ENCODE data around the gene PELI1. TPM values are rescaled to one million over a fixed set of nuclear protein-coding genes. Genes with fewer than 3 reads are reported as not detected.
A peak's percentile ranks its signal among the peaks of the same experiment; 100 is the strongest.

Gene PELI1, protein sequence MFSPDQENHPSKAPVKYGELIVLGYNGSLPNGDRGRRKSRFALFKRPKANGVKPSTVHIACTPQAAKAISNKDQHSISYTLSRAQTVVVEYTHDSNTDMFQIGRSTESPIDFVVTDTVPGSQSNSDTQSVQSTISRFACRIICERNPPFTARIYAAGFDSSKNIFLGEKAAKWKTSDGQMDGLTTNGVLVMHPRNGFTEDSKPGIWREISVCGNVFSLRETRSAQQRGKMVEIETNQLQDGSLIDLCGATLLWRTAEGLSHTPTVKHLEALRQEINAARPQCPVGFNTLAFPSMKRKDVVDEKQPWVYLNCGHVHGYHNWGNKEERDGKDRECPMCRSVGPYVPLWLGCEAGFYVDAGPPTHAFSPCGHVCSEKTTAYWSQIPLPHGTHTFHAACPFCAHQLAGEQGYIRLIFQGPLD
- total RNA-seq = 10 to 100 TPM; 33.1 to 59.4 TPM

DNA sequence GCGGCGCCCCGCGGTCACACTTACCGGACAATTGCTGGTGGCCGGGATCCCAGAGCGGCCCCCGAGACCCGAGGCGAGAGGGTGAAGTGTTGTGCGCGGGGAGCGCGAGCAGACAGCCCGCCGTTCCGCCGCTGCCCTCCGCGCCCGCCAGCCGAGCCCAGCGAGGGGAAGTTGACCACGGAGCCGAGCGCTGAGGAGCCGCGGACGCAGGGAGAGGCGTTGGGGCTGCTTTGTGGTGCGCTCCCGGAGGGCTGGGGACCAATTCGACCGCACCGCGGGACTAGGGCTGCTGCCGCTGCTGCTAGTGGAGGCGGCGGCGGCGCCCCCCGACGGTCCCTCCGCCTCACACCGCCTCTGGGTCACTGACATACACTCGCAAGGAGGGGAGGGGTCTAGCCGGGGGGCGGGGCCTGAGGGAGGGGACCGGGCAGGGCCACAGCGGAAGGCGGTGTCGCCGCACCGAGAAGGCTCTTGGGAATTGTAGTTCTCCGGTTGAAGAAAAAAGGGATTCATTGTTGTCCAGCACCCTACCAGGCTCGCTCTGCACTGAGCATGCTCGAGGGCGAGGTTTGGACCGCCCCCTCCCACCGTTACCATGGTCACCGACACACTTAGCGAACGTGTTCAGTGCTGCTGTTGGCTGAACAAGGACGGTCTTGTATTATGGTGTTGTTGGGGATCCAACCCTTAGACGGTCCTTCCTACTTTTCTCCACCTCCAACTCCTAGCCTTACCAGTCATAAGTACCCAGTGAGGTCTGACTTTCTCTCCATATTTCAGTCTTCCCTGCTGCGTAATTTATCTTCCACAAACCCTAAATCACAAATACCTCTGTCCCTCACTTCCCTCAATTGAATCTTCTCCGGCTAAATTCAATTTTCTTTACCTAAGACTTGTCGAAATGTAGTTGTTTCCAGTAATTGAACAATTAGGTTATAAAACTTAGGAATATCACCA is at the start of gene PELI1:
Gene PELI1 (minus strand): TSS at position 364 of the 957 bp plus-strand sequence. CDS start 36,110 bp downstream, outside the sequence.
- Mint-ChIP-seq H3K27ac (peak within 1 kb of the TSS; percentile 98), H3K4me1 (ENCODE audit: low read depth) (peaks cover 24% of the 10 kb centered on the region), H3K4me3 (peak within 1 kb of the TSS; percentile 92 to 100), H3K36me3 (ENCODE audit: insufficient read depth in 2 of 2) (peaks cover 4 to 9% of the 10 kb centered on the region in 2 donors), H3K27me3 (ENCODE audit: low read depth) (no peaks in the 10 kb centered on the region), H3K9me3 (no peaks in the 10 kb centered on the region)
- peak; percentile 91 to 93 for DNase-seq
- peak; percentile 93 to 94 for ATAC-seq (replicated peaks in 1 of 2)

DNA sequence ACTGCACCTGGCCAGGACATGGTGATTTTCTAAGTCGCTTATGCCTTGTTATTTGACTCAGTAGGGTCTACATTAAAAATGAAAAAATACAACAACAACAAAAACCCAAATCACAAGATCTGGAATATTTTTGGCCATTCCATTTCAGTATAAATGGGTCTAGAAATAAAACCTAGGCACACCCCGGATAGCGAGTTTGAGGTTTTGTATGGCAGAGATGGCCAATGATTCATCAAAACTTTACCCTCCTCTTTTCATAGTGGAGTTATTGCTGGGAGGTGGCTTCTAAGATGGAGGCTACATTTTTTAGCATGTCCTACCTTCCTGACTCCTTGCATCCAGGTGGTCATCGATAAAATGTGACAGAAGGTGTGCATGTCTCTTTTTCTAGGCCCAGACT is 49.3 kb upstream of the PELI1 start:
- no peaks in the 10 kb centered on the region for H3K27me3 Mint-ChIP-seq (ENCODE audit: low read depth)
- DNase-seq (no peak), ATAC-seq (replicated peaks in 1 of 2) (no peak)
- no peak overlapping the region for H3K27ac Mint-ChIP-seq
- no peak overlapping the region for H3K4me3 Mint-ChIP-seq
- peaks cover 34% of the 10 kb centered on the region for H3K4me1 Mint-ChIP-seq (ENCODE audit: low read depth)
- H3K36me3 Mint-ChIP-seq (ENCODE audit: insufficient read depth in 2 of 2) = peaks cover 0 to 1% of the 10 kb centered on the region in 2 donors
- H3K9me3 Mint-ChIP-seq = peaks cover 0 to 2% of the 10 kb centered on the region in 2 donors

DNA sequence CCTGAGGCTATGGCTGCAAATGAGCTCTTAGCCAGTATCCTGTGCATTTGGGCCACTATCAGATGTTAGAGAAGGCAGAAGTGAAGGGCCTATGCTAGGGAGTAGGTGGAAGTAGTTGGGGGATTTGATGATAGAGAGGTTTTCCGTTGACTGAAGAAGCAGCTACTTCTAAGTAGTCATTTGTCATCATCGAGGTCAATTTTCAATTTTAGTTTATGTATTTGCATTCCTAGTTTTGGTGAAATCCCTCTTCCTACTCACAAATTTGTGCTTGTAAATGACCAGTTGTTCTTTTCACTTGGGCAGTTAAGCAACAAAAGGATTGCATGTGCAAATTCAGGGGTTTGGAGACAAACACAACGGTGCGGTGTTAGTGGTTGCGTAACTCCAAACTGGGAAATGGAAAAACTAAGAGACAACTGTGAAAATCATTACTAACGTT is 48.5 kb upstream of the PELI1 start:
- Mint-ChIP-seq H3K4me3 (peak overlapping the region in 1 of 2 donors; percentile 35), H3K4me1 (ENCODE audit: low read depth) (peaks cover 37% of the 10 kb centered on the region), H3K27ac (peak overlapping the region; percentile 20), H3K36me3 (ENCODE audit: insufficient read depth in 2 of 2) (peaks cover 0 to 1% of the 10 kb centered on the region in 2 donors), H3K27me3 (ENCODE audit: low read depth) (no peaks in the 10 kb centered on the region), H3K9me3 (peaks cover 0 to 2% of the 10 kb centered on the region in 2 donors)
- DNase-seq = no peak
- no peak for ATAC-seq (replicated peaks in 1 of 2)

DNA sequence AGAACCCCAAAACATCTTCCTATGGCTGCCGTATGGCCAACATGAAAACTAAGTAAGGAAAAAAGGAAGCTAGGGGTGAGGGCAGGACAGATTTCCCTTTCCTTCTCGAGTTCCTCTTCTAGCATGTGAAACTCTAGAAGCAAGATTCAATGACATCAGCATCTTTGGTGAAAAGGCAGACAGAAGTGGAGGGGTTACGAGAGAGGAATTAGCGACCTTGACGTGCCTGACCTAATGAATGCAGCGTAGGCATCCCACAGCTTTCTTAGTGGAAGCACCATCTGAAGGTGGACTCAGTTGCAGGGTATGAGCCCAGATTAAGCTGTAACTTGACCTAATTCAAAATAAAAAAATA is 47.9 kb upstream of the PELI1 start:
- no peak overlapping the region for H3K27ac Mint-ChIP-seq
- peaks cover 37% of the 10 kb centered on the region for H3K4me1 Mint-ChIP-seq (ENCODE audit: low read depth)
- H3K4me3 Mint-ChIP-seq = peak overlapping the region in 1 of 2 donors; percentile 35
- no peaks in the 10 kb centered on the region for H3K27me3 Mint-ChIP-seq (ENCODE audit: low read depth)
- no peak for DNase-seq
- H3K36me3 Mint-ChIP-seq (ENCODE audit: insufficient read depth in 2 of 2) = peaks cover 0 to 1% of the 10 kb centered on the region in 2 donors
- peaks cover 0 to 2% of the 10 kb centered on the region in 2 donors for H3K9me3 Mint-ChIP-seq
- ATAC-seq (replicated peaks in 1 of 2) = no peak

DNA sequence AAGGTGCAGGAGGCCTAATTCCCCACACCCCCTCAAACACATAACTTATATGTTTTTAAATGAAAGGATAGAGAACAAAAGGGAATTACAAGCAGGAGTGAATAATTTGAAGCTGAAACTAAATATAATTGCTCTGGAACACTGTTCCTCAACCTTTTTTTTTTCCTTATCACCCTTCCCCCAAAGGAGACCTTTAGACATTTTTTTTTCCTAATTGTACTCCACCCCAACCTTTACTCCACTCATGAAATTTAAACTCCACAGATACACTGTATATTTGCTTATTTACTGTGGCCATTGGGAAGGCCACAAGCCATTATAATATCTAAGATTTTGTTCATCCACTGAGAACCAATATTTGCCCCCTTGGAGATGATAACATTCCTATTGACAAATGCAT is 45.4 kb upstream of the PELI1 start:
- peaks cover 37% of the 10 kb centered on the region for H3K4me1 Mint-ChIP-seq (ENCODE audit: low read depth)
- H3K27ac Mint-ChIP-seq = peak overlapping the region; percentile 56
- H3K4me3 Mint-ChIP-seq = no peak overlapping the region
- H3K27me3 Mint-ChIP-seq (ENCODE audit: low read depth) = no peaks in the 10 kb centered on the region
- no peak for DNase-seq
- ATAC-seq (replicated peaks in 1 of 2) = no peak
- peaks cover 0 to 2% of the 10 kb centered on the region in 2 donors for H3K9me3 Mint-ChIP-seq
- H3K36me3 Mint-ChIP-seq (ENCODE audit: insufficient read depth in 2 of 2) = peaks cover 0 to 1% of the 10 kb centered on the region in 2 donors

DNA sequence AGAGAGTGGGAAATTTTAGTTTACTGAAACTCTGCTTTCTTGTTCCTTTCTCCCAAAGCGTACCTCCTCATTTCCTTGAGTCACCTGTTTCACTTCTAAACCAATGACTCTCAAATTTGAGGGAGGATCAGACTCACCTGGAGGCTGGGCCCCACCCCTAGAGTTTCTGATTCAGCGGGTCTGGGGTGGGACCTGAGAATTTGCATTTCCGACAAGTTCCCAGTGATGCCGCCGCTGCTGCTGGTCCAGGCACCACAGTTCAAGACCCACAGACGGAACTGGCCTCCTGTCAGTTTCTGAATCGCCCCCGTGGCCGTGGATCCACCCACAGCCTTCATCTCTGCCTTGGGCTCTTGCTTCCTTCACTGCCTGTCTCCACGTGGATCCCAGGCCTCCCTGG is 44.9 kb upstream of the PELI1 start:
- Mint-ChIP-seq H3K4me1 (ENCODE audit: low read depth) (peaks cover 37% of the 10 kb centered on the region), H3K4me3 (no peak overlapping the region), H3K9me3 (peaks cover 0 to 2% of the 10 kb centered on the region in 2 donors), H3K27ac (no peak overlapping the region), H3K27me3 (ENCODE audit: low read depth) (no peaks in the 10 kb centered on the region), H3K36me3 (ENCODE audit: insufficient read depth in 2 of 2) (peaks cover 0 to 1% of the 10 kb centered on the region in 2 donors)
- ATAC-seq (replicated peaks in 1 of 2) (no peak), DNase-seq (no peak)

DNA sequence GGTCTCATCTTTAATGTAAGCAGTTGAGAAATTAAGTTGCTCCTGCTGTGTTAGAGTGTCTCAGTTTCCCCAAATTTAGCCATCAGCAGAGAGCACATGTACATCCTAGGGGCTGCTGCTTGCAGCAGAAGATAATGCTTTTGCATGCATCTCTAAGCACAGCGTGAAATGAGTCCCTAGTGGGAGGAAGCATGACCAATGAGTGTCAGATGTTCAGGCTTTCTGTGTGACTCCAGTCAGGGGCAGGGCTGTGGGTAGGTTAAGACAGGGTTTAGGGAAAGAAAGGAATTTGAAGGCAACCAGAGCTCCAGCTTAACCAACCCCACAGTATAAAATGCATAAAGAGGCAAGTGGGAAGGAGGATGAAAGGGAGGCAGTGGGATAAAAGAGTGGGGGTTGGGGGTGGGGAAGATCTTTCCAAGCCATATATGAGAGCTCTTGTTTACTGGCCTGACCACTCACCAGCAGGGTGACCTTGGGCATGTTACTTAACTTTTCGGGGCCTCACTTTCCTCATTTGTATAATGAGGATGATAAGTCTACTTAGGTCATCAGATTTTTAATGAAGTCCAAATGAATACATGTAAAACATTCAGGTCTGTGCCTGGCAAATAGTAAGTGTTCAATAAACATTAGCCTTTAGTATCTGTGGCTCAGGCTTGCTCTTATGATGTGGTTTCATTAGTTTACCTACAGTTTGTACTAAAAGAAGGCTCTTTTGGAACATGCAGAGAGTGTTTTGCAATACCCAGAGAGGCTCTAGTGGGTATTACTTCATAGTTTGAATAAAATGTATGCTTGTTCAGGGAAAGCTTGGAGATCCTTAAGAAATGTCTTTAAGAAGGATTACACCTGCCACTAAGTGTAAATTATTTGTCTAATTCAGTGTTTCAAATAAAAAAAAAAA is 42.7 kb upstream of the PELI1 start:
- Mint-ChIP-seq H3K9me3 (no peaks in the 10 kb centered on the region), H3K4me1 (ENCODE audit: low read depth) (peaks cover 32% of the 10 kb centered on the region), H3K36me3 (ENCODE audit: insufficient read depth in 2 of 2) (peaks cover 0 to 1% of the 10 kb centered on the region in 2 donors), H3K27ac (no peak overlapping the region), H3K4me3 (no peak overlapping the region), H3K27me3 (ENCODE audit: low read depth) (no peaks in the 10 kb centered on the region)
- DNase-seq (no peak), ATAC-seq (replicated peaks in 1 of 2) (no peak)

DNA sequence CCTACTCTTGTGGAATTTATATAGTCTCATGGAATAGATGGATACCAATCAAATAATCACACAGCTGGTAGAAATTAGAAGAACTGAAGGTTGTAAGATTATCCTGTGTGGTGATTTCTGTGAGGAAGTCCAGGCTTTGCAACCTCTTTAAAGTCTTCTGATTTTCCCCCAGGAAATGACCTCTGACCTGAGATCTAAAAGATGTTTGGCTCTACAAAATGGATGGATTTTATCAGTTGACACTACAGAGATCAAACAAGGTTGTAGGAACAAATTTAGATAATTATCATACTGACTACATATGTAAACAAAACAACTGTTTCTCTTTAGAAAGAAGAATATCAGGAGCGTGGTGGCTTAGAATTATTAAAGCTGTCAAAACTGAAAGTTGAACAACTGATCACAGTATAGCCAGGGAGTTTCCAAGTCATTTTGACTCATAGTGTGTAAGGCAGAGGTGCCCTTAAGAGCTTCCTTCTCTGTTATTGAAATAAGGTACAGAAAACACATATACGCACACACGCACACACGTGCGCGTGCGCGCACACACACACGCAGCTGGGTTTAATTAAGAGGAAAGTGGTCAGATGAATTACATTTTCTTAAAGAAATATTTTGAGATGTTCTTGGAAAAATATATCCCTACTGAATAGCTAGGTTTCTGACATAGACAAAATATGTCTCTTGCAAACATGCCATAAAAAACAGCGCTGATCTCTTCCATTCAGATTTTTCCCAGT is 35.5 kb upstream of the PELI1 start:
- H3K4me3 Mint-ChIP-seq = peak overlapping the region in 1 of 2 donors; percentile 69
- ATAC-seq (replicated peaks in 1 of 2) (peak; percentile 68 to 79), DNase-seq (no peak)
- H3K36me3 Mint-ChIP-seq (ENCODE audit: insufficient read depth in 2 of 2) = no peaks in the 10 kb centered on the region
- peak overlapping the region; percentile 84 for H3K27ac Mint-ChIP-seq
- H3K27me3 Mint-ChIP-seq (ENCODE audit: low read depth) = no peaks in the 10 kb centered on the region
- H3K4me1 Mint-ChIP-seq (ENCODE audit: low read depth) = peaks cover 23% of the 10 kb centered on the region
- H3K9me3 Mint-ChIP-seq = no peaks in the 10 kb centered on the region

DNA sequence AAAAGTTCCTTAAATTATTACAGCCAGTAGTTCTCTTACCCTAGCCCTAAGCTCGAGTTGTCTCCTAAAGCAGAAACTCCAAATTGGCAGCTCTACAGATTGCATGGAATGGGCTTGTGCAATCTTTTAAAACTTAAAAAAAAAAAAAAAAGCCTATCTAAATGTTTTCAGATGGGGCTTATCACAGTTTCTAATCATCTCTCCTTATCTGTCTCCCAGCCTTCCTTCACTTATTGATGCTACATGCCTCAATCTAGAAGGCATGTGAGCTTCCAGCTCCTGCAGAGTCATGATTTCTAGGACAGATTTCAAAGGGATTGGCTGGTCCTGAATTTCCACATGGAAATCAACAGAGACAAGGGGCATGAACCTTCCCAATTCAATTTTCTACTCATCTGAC is 33.1 kb upstream of the PELI1 start:
- no peak for DNase-seq
- H3K9me3 Mint-ChIP-seq = no peaks in the 10 kb centered on the region
- no peak for ATAC-seq (replicated peaks in 1 of 2)
- no peak overlapping the region for H3K27ac Mint-ChIP-seq
- no peak overlapping the region for H3K4me3 Mint-ChIP-seq
- no peaks in the 10 kb centered on the region for H3K27me3 Mint-ChIP-seq (ENCODE audit: low read depth)
- peaks cover 22% of the 10 kb centered on the region for H3K4me1 Mint-ChIP-seq (ENCODE audit: low read depth)
- H3K36me3 Mint-ChIP-seq (ENCODE audit: insufficient read depth in 2 of 2) = no peaks in the 10 kb centered on the region

DNA sequence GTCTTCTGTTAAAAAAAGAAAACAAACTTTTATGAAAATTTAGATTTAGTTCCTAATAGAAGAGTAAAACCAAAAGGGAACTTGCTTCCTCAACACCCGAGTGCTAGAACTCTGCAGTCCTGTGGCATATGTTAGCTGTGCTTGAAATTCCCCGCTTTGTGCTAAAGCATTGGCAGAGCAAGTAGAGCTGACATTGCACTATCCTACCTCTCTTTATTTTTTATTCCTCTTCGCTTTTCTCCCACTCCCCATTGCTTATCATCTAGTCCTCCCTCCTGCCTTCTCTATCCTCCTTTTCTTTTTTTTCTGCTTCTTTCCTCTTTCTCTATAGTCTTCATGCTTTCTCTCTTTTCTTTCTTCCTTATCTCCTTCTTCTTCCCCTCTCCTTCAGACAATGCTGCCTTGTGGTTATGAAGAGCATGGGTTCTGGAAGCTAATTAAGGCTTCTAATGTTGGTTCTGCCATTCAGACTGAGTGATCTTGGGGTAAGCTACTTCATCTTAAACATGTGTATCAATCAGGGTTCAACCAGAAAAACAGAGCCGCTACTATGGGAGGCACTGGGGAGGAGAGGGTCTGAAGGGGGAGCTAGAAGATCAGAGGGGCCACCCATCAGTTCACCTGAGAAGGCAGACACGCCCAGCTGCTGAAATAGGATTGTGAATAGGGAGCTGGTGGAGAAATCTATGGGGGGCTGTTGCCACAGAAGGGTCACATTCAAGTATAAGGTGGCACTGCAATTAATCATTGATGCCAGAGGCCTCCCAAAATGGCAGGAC is 31.4 kb upstream of the PELI1 start:
- Mint-ChIP-seq H3K4me3 (no peak overlapping the region), H3K4me1 (ENCODE audit: low read depth) (peaks cover 12% of the 10 kb centered on the region), H3K9me3 (no peaks in the 10 kb centered on the region), H3K36me3 (ENCODE audit: insufficient read depth in 2 of 2) (no peaks in the 10 kb centered on the region), H3K27me3 (ENCODE audit: low read depth) (no peaks in the 10 kb centered on the region), H3K27ac (no peak overlapping the region)
- no peak for ATAC-seq (replicated peaks in 1 of 2)
- DNase-seq = no peak
